MM.1S (cell line): Measurements from ENCODE around the gene KCNMA1.

Experiments
- DNase-seq: peaks from one replicate; pipeline ENCODE4 v3.0.0-alpha.2; 2015
- H2AFZ ChIP-seq: fragments of 300-600 bp; sonication (generic); 2 replicates; pipeline ENCODE4 v1.6.0; 2016; ENCODE audit warnings: antibody characterized with exemption, low read length
- H3F3A ChIP-seq: fragments of 300-600 bp; sonication (generic); 2 replicates; pipeline ENCODE4 v1.6.1; 2016; ENCODE audit warnings: mild to moderate bottlenecking, antibody characterized with exemption, low read length, moderate library complexity, mixed read lengths; ENCODE audit not compliant: insufficient read depth
- H3K27ac ChIP-seq: fragments of 300-600 bp; sonication (generic); 2 replicates; pipeline ENCODE4 v1.5.1; 2016; ENCODE audit warnings: mild to moderate bottlenecking, low read length
- H3K27me3 ChIP-seq: fragments of 300-600 bp; sonication (generic); replicated peaks from 2 replicates; pipeline ENCODE4 v1.6.0; 2016; ENCODE audit warnings: low read length; ENCODE audit not compliant: insufficient read depth
- H3K36me3 ChIP-seq: fragments of 300-600 bp; sonication (generic); replicated peaks from 2 replicates; pipeline ENCODE4 v1.6.1; 2016; ENCODE audit warnings: mild to moderate bottlenecking, low read length, mixed read lengths; ENCODE audit not compliant: insufficient read depth
- H3K4me1 ChIP-seq: fragments of 300-600 bp; sonication (generic); 2 replicates; pipeline ENCODE4 v1.6.1; 2016; ENCODE audit warnings: low read length, mixed read lengths
- H3K4me2 ChIP-seq: fragments of 300-600 bp; sonication (generic); 2 replicates; pipeline ENCODE4 v1.6.0; 2016; ENCODE audit warnings: low read depth, low read length
- H3K4me3 ChIP-seq: fragments of 300-600 bp; sonication (generic); 2 replicates; pipeline ENCODE4 v1.5.1; 2016; ENCODE audit warnings: low read length, mixed read lengths
- H3K79me2 ChIP-seq: fragments of 300-600 bp; sonication (generic); 2 replicates; pipeline ENCODE4 v1.6.1; 2016; ENCODE audit warnings: mixed run types, low read length, mixed read lengths
- H3K9ac ChIP-seq: fragments of 300-600 bp; sonication (generic); 2 replicates; pipeline ENCODE4 v1.6.1; 2016; ENCODE audit warnings: low read length, mixed read lengths
- H3K9me2 ChIP-seq: fragments of 300-600 bp; sonication (generic); replicated peaks from 2 replicates; pipeline ENCODE4 v1.6.1; 2016; ENCODE audit warnings: mild to moderate bottlenecking, low read length, mixed read lengths; ENCODE audit not compliant: insufficient read depth
- H3K9me3 ChIP-seq: fragments of 300-600 bp; sonication (generic); replicated peaks from 2 replicates; pipeline ENCODE4 v1.6.1; 2016; ENCODE audit warnings: mild to moderate bottlenecking, low read length, mixed read lengths; ENCODE audit not compliant: insufficient read depth
- H4K20me1 ChIP-seq: fragments of 300-600 bp; sonication (generic); 2 replicates; pipeline ENCODE4 v1.6.1; 2016; ENCODE audit warnings: mild to moderate bottlenecking, low read length, moderate library complexity, mixed read lengths; ENCODE audit not compliant: insufficient read depth
- EZH2 ChIP-seq: fragments of 300-600 bp; sonication (generic); optimal IDR thresholded peaks from 2 replicates; pipeline ENCODE3; 2017; ENCODE audit warnings: low read depth, mild to moderate bottlenecking, antibody characterized with exemption, low read length, mixed read lengths
- EZH2phosphoT487 ChIP-seq: fragments of 300-600 bp; sonication (generic); IDR thresholded peaks from 2 replicates; pipeline ENCODE4 v1.6.1; 2018; ENCODE audit warnings: antibody characterized with exemption, low read length
- TF ChIP-seq, protein P1 (sequence below): fragments of 300-600 bp; sonication (generic); IDR thresholded peaks from 2 replicates; pipeline ENCODE4 v1.5.1; 2016; ENCODE audit warnings: antibody characterized with exemption, low read length, mixed read lengths

The KCNMA1 gene

DNA sequence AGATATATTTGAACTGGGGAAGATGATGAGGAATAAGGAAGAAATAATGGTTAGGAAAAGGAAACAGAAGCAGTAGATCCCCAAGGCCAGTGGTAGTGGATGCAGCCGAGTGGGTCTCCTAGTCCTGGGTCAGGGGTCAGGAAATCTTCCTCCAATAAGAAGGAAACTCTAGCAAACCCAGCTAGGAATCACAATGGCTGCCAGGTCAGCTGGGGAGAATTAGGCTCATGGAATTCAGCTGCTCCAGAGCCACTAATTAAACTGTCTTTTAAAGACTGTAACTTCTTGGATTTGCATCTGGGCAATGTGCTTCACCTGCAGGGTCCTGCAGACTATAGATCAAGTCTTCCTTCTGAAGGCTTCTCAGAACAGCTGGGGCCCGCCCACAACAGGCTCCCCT, 644.4 kb downstream of the KCNMA1 start:
- Histone ChIP-seq H3K36me3 (no peaks in the 10 kb centered on the region), H3K79me2 (no peaks in the 10 kb centered on the region), H2AFZ (no peak overlapping the region), H3K9ac (no peak overlapping the region), H4K20me1 (no peaks in the 10 kb centered on the region), H3K27me3 (no peaks in the 10 kb centered on the region), H3K4me2 (no peak overlapping the region), H3F3A (no peaks in the 10 kb centered on the region), H3K27ac (no peak overlapping the region), H3K9me3 (no peaks in the 10 kb centered on the region), H3K4me1 (no peaks in the 10 kb centered on the region), H3K9me2 (no peaks in the 10 kb centered on the region), H3K4me3 (no peak overlapping the region)
- TF ChIP-seq, protein P1, sequence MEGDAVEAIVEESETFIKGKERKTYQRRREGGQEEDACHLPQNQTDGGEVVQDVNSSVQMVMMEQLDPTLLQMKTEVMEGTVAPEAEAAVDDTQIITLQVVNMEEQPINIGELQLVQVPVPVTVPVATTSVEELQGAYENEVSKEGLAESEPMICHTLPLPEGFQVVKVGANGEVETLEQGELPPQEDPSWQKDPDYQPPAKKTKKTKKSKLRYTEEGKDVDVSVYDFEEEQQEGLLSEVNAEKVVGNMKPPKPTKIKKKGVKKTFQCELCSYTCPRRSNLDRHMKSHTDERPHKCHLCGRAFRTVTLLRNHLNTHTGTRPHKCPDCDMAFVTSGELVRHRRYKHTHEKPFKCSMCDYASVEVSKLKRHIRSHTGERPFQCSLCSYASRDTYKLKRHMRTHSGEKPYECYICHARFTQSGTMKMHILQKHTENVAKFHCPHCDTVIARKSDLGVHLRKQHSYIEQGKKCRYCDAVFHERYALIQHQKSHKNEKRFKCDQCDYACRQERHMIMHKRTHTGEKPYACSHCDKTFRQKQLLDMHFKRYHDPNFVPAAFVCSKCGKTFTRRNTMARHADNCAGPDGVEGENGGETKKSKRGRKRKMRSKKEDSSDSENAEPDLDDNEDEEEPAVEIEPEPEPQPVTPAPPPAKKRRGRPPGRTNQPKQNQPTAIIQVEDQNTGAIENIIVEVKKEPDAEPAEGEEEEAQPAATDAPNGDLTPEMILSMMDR: no peak
- TF ChIP-seq EZH2phosphoT487 (no peak), EZH2 (no peak)
- no peak for DNase-seq

DNA sequence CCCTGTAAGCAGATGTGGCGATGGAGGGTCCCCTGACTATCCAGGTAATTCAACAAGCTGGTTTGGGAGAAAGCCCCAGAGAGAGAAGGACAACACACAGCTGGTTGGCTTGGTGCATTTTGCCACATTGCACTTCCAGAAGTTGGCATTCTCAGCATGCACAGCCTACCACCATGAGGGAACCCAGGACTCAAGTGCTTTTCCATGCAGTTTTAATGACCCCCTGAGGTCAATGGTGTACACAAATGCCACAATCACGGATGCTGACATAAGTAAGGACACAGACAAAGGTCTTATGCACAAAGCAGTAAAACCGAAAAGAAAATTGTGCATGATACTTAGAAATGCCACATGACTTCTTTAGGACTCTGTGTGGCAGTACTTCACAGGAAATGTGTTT, 645.1 kb downstream of the KCNMA1 start:
- H3K9me3 ChIP-seq: no peaks in the 10 kb centered on the region
- no peaks in the 10 kb centered on the region for H3K27me3 ChIP-seq
- no peak overlapping the region for H3K9ac ChIP-seq
- no peak overlapping the region for H3K4me2 ChIP-seq
- DNase-seq: no peak
- H3K4me3 ChIP-seq: no peak overlapping the region
- no peaks in the 10 kb centered on the region for H3K9me2 ChIP-seq
- no peak overlapping the region for H3K27ac ChIP-seq
- H3K4me1 ChIP-seq: no peaks in the 10 kb centered on the region
- no peak overlapping the region for H2AFZ ChIP-seq
- H4K20me1 ChIP-seq: no peaks in the 10 kb centered on the region
- TF ChIP-seq, protein P1: no peak
- TF ChIP-seq EZH2phosphoT487: no peak
- TF ChIP-seq EZH2: no peak
- H3K36me3 ChIP-seq: no peaks in the 10 kb centered on the region
- no peaks in the 10 kb centered on the region for H3K79me2 ChIP-seq
- no peaks in the 10 kb centered on the region for H3F3A ChIP-seq

DNA sequence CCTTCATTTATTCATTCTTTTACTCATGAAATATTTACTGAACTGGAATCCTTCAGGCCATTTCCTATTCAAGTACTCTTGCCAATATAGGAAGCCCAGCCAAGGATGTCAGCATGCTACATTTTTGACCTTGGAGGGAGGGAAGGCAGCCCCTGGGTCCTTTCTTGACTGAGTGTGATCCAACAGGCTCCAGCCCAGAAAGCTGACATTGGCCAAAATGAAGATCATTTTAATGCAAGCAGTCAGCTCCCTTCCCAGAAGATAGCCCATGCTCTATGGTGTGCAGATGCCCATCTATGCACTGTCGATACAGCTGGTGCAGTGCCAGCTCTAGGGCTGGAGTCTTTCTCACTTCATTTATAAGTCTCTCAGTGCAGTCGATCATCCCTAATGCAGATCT, 646.0 kb downstream of the KCNMA1 start:
- Histone ChIP-seq H3K27ac (no peak overlapping the region), H4K20me1 (no peaks in the 10 kb centered on the region), H3F3A (no peaks in the 10 kb centered on the region), H3K79me2 (no peaks in the 10 kb centered on the region), H3K36me3 (no peaks in the 10 kb centered on the region), H3K9me3 (no peaks in the 10 kb centered on the region), H3K4me2 (no peak overlapping the region), H3K27me3 (no peaks in the 10 kb centered on the region), H3K4me3 (no peak overlapping the region), H3K9me2 (no peaks in the 10 kb centered on the region), H3K9ac (no peak overlapping the region), H3K4me1 (no peaks in the 10 kb centered on the region), H2AFZ (no peak overlapping the region)
- DNase-seq: no peak
- no peak for TF ChIP-seq EZH2phosphoT487
- TF ChIP-seq, protein P1: no peak
- no peak for TF ChIP-seq EZH2
